Common myeloid progenitor, CD34-positive (primary cell): ENCODE measurements around the gene SEMA4C.

ENCODE experiments used
- CTCF ChIA-PET: fragments of 350-600 bp; sonication (Branson Sonifier 250); formaldehyde crosslinking; loops from one replicate; lab custom pipeline; 2021; ENCODE audit warnings: antibody characterized with exemption; lab: Charles Lee
- POLR2A ChIA-PET: fragments of 350-600 bp; sonication (Branson Sonifier 250); formaldehyde crosslinking; loops from one replicate; lab custom pipeline; 2021; ENCODE audit warnings: antibody characterized with exemption; lab: Charles Lee
- DNase-seq, 3 donors: peaks; one replicate each; pipeline versions ENCODE4 v3.0.0 to v3.0.0-alpha.2; 2013
- H3K27ac ChIP-seq, 2 experiments: 1 replicate in 1 of 2; 2 replicates in 1 of 2; pipeline ENCODE4 v1.7.0; 2013; ENCODE audit warnings: inconsistent platforms in 2 of 2, low read length in 2 of 2, mild to moderate bottlenecking in 2 of 2, low read depth in 1 of 2, moderate library complexity in 1 of 2; ENCODE audit not compliant: severe bottlenecking in 2 of 2, insufficient read depth in 1 of 2, poor library complexity in 1 of 2
- H3K27me3 ChIP-seq, 5 experiments: replicated peaks in 2 of 5; 1 replicate in 3 of 5; 2 replicates in 2 of 5; pipeline versions ENCODE4 v1.6.1 to v1.7.0; 2013; ENCODE audit warnings: low read length in 4 of 5, mild to moderate bottlenecking in 2 of 5, moderate library complexity in 2 of 5, inconsistent platforms in 1 of 5; ENCODE audit not compliant: insufficient read depth in 5 of 5, control insufficient read depth in 4 of 5
- H3K36me3 ChIP-seq, 4 experiments: 1 replicate in 2 of 4; 2 replicates in 2 of 4; pipeline versions ENCODE4 v1.6.1 to v1.7.0; 2013; ENCODE audit warnings: low read length in 3 of 4, control low read depth in 1 of 4, mild to moderate bottlenecking in 1 of 4; ENCODE audit not compliant: control insufficient read depth in 4 of 4, insufficient read depth in 4 of 4
- H3K4me1 ChIP-seq, 4 experiments: 1 replicate in 3 of 4; 2 replicates in 1 of 4; pipeline versions ENCODE4 v1.6.1 to v1.7.1; 2013; ENCODE audit warnings: low read length in 3 of 4, mild to moderate bottlenecking in 3 of 4, control low read depth in 1 of 4, inconsistent platforms in 1 of 4, moderate library complexity in 1 of 4; ENCODE audit not compliant: control insufficient read depth in 4 of 4, insufficient read depth in 4 of 4; ENCODE audit errors: control extremely low read depth in 1 of 4
- H3K4me3 ChIP-seq, 7 experiments: 1 replicate in 4 of 7; 2 replicates in 3 of 7; pipeline versions ENCODE4 v1.5.1 to v1.7.0; 2013; ENCODE audit warnings: mild to moderate bottlenecking in 7 of 7, low read length in 6 of 7, moderate library complexity in 6 of 7, inconsistent platforms in 2 of 7, low read depth in 2 of 7, control low read depth in 1 of 7; ENCODE audit not compliant: insufficient read depth in 4 of 7, control insufficient read depth in 1 of 7; ENCODE audit errors: extremely low read depth in 1 of 7
- H3K9me3 ChIP-seq, 5 experiments: 1 replicate in 4 of 5; 2 replicates in 1 of 5; pipeline versions ENCODE4 v1.6.1 to v1.7.1; 2013; ENCODE audit warnings: low read length in 4 of 5, mild to moderate bottlenecking in 2 of 5, inconsistent platforms in 1 of 5, low read depth in 1 of 5, moderate library complexity in 1 of 5; ENCODE audit not compliant: control insufficient read depth in 4 of 5, insufficient read depth in 2 of 5; ENCODE audit errors: control extremely low read depth in 1 of 5
- WGBS: methylation state at CpG from one replicate; pipeline ENCODE4 v1.1.5; 2013; ENCODE audit not compliant: insufficient coverage; 5-methylcytosine and 5-hydroxymethylcytosine counted together

Gene SEMA4C

GRCh38 chr2:96841701-96842495 lies 28.0 kb downstream of the SEMA4C start:
- Histone ChIP-seq H3K36me3 (peaks cover 7 to 35% (median 16%) of the 10 kb centered on the region in 4 experiments), H3K9me3 (no peaks in the 10 kb centered on the region), H3K27ac (no peak overlapping the region), H3K4me1 (peaks cover 0 to 18% (median 14%) of the 10 kb centered on the region in 4 experiments), H3K4me3 (no peak overlapping the region), H3K27me3 (no peaks in the 10 kb centered on the region)
- CTCF ChIA-PET = interaction anchor here (1.5 to 2.1 kb wide), 3 partner anchors 8 to 16 kb away, joined by 3 to 11 read pairs (median 6); partner anchors contain the start of gene ANKRD39
- DNase-seq = no peak
- POLR2A ChIA-PET = interaction anchor here (0.6 kb wide), 3 partner anchors 15 to 547 kb away, joined by 3 to 5 read pairs (median 3); no protein-coding TSS in a partner anchor
- WGBS = 93% methylated on average over 15 of the region's 16 CpGs

DNA sequence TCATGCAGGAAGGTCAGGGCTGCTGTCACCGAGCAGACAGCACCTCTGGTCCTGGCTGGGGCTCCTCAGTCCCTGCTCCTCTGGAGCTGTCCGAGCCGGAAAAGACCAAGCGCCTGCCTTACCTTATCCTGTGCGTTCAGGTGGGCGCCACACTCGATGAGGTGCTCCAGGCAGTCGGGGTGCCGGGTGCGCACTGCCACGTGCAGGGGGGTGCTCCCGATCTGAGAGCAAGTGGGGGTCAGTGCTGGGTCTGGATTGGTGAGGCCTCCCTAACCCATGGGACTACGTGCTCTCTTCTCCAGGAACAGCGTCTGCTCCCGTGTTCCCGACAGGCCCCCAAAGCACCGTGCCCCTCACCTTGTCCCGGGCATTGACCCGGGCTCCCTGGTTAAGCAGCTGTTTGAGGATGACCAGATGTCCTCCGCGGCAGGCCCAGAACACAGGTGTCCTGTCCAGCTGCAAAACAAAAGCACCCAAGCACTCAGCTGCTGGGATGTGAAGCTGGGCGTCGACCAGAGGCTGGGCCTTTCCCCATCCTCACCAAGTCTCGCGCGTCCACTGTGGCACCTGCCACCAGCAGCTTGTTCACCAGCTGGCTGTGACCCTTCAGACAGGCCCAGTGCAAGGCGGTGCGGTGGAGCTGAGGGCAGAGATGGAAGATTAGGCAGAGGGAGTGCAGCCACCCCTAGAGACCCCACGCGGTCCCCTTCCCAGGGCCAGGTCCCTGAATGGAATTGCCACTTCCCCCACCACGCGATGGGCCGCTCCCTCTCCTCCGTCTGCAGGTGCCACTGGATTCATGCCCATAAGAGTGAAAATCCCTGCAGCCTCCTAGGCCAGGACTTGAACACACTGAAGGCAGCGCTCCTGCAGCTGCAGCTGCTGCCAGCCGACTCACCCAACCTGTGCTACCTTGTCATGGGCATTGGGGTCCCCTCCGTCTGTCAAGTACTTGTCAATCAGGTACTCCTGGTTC lies 29.7 kb downstream of the SEMA4C start:
- ChIA-PET POLR2A (interaction anchor here (0.8 kb wide), 1 partner anchor 11 kb away, joined by 4 read pairs; no protein-coding TSS in a partner anchor), CTCF (interaction anchor here (0.7 to 1.6 kb wide), 4 partner anchors 10 to 111 kb away, joined by 3 to 6 read pairs (median 4); partner anchors contain the start of gene ANKRD39)
- Histone ChIP-seq H3K36me3 (peaks cover 2 to 40% (median 15%) of the 10 kb centered on the region in 4 experiments), H3K27ac (no peak overlapping the region), H3K4me3 (peak overlapping the region in 3 of 7 experiments; percentile 30 to 69 (median 40)), H3K9me3 (no peaks in the 10 kb centered on the region), H3K4me1 (peaks cover 0 to 18% (median 14%) of the 10 kb centered on the region in 4 experiments), H3K27me3 (no peaks in the 10 kb centered on the region)
- WGBS = 91% methylated on average over 33 of the region's 37 CpGs
- DNase-seq = no peak

DNA sequence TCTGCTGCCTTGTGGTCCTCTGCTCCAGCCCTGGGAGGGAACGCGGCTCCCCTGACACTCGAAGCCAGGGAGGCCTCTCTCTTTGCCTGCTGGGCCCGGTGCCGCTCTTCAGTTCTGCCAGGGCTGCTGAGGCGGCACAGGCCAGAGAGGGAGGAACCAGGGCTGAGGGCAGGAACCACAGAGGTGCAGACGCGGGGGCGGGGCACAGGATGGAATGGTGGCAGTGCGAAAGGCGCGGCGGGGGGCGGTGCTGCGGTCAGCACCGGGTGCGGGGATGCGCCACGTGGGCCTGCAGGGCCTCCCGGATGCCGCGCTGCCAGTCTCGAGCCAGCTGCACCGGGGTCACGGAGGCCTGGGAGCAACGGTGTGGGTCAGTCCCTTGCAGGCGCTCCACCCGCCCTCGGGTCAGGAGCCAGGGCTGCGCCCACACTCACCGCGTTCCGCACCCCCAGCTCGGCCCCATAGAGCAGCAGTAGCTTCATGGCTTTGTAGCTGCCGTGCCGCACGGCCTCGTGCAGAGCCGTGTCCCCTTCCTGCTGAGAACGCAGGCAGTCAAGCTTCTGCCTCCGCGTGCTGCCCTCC lies 30.5 kb downstream of the SEMA4C start:
- peak overlapping the region in 3 of 7 experiments; percentile 30 to 69 (median 40) for H3K4me3 ChIP-seq
- 6% methylated on average over 36 of the region's 42 CpGs for WGBS
- no peaks in the 10 kb centered on the region for H3K27me3 ChIP-seq
- no peaks in the 10 kb centered on the region for H3K9me3 ChIP-seq
- H3K4me1 ChIP-seq = peaks cover 0 to 18% (median 14%) of the 10 kb centered on the region in 4 experiments
- H3K27ac ChIP-seq = peak overlapping the region in 1 of 2 experiments; percentile 32
- ChIA-PET CTCF (interaction anchor here (0.7 to 1.6 kb wide), 4 partner anchors 11 to 112 kb away, joined by 3 to 6 read pairs (median 4); partner anchors contain the start of gene ANKRD39), POLR2A (interaction anchor here (0.8 kb wide), 1 partner anchor 12 kb away, joined by 4 read pairs; no protein-coding TSS in a partner anchor)
- H3K36me3 ChIP-seq = peaks cover 4 to 43% (median 16%) of the 10 kb centered on the region in 4 experiments
- DNase-seq = peak; percentile 62 to 91 (median 89)

GRCh38 chr2:96838345-96839292 lies 31.3 kb downstream of the SEMA4C start:
- 86% methylated on average over 18 of the region's 23 CpGs for WGBS
- H3K4me1 ChIP-seq = peaks cover 0 to 18% (median 14%) of the 10 kb centered on the region in 4 experiments

DNA sequence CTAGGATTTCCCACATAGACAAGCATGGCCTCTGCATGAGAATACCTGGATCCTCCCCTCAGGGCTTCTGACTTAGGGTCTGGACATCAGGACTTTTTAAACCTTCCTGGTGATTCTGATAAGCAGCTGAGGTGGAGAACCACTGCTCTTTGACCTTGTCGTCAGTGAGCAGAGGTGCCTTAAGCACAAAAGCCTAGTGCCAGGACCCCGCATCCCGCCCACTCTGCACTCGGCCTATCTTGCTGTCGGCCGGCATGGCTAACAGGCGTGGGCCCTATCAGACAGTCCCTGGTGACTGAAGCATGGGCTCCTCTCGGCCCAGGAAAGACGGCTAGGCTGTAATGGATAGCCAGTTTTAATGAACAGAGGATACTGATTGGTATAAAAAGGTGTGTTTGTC lies 32.3 kb downstream of the SEMA4C start:
- DNase-seq = no peak
- Histone ChIP-seq H3K27ac (no peak overlapping the region), H3K4me1 (peaks cover 0 to 18% (median 14%) of the 10 kb centered on the region in 4 experiments), H3K9me3 (no peaks in the 10 kb centered on the region), H3K27me3 (no peaks in the 10 kb centered on the region), H3K4me3 (no peak overlapping the region), H3K36me3 (peaks cover 11 to 56% (median 27%) of the 10 kb centered on the region in 4 experiments)
- ChIA-PET CTCF (interaction anchor here (1.7 kb wide), 1 partner anchor 20 kb away, joined by 3 read pairs; the partner anchor contains the start of gene ANKRD39), POLR2A (no interaction called here)
- 97% methylated on average over 9 of the region's 9 CpGs for WGBS

More at GRCh38 chr2:96838345-96839292, 31.3 kb downstream of the SEMA4C start:
- Histone ChIP-seq H3K4me3 (peak overlapping the region in 2 of 7 experiments; percentile 40 to 69), H3K9me3 (no peaks in the 10 kb centered on the region), H3K36me3 (peaks cover 5 to 45% (median 18%) of the 10 kb centered on the region in 4 experiments), H3K27ac (peak overlapping the region in 1 of 2 experiments; percentile 32), H3K27me3 (no peaks in the 10 kb centered on the region)
- DNase-seq = no peak
- ChIA-PET POLR2A (interaction anchor here (0.8 kb wide), 1 partner anchor 13 kb away, joined by 4 read pairs; no protein-coding TSS in a partner anchor), CTCF (interaction anchor here (0.9 to 1.6 kb wide), 3 partner anchors 12 to 86 kb away, joined by 3 to 4 read pairs (median 4); partner anchors contain the start of gene CNNM3)
